GM21576 (cell line): ENCODE data around the gene PER1.

Experiments used
- ATAC-seq: cut with Tn5 transposase; IDR thresholded peaks from one replicate; pipeline ENCODE4 v1.9.1; 2021; ENCODE audit warnings: mild to moderate bottlenecking, moderate library complexity; ENCODE audit not compliant: unreplicated experiment

The PER1 gene

GRCh38 chr17:8140065-8141029 is 11.9 kb downstream of the PER1 start:
- no peak for ATAC-seq

GRCh38 chr17:8138672-8139371 is 13.4 kb downstream of the PER1 start:
- peak; percentile 75 for ATAC-seq

- no peak for ATAC-seq
Measured at GRCh38 chr17:8138374-8138671, 13.9 kb downstream of the PER1 start.

- no peak for ATAC-seq
Measured at GRCh38 chr17:8137645-8138373, 14.4 kb downstream of the PER1 start.

GRCh38 chr17:8133941-8134340 is 18.3 kb downstream of the PER1 start:
- no peak for ATAC-seq

GRCh38 chr17:8133399-8133798 is 18.8 kb downstream of the PER1 start:
- ATAC-seq = no peak

- ATAC-seq = no peak
Measured at GRCh38 chr17:8131844-8132441, 20.3 kb downstream of the PER1 start.

- no peak for ATAC-seq
Measured at GRCh38 chr17:8128125-8128784, 23.9 kb downstream of the PER1 start.

GRCh38 chr17:8126491-8127066 is 25.6 kb downstream of the PER1 start:
- ATAC-seq = no peak

GRCh38 chr17:8125947-8126490 is 26.2 kb downstream of the PER1 start:
- ATAC-seq = no peak

- no peak for ATAC-seq
Measured at GRCh38 chr17:8125154-8125946, 26.9 kb downstream of the PER1 start.

GRCh38 chr17:8124350-8125153 is 27.7 kb downstream of the PER1 start:
- ATAC-seq = no peak

GRCh38 chr17:8123695-8124349 is 28.4 kb downstream of the PER1 start, which contains the start of gene HES7:
Gene HES7 (minus strand): TSS chr17:8124106. CDS start chr17:8124084, 22 bp downstream.
- ATAC-seq = no peak

GRCh38 chr17:8122924-8123694 is 29.1 kb downstream of the PER1 start:
- no peak for ATAC-seq

GRCh38 chr17:8122422-8122923 is 29.7 kb downstream of the PER1 start:
- ATAC-seq = no peak

- ATAC-seq = peak; percentile 29
Measured at GRCh38 chr17:8121681-8122421, 30.4 kb downstream of the PER1 start.
